Esophagus squamous epithelium (tissue), 4 donors: ENCODE results near the gene APP.

Experiments
- CTCF ChIP-seq, 6 experiments: fragments of 450-650 bp in 4 of 6; fragments of 200-600 bp in 2 of 6; sonication (generic) in 2 of 6; IDR thresholded peaks; one replicate each; pipeline ENCODE4 v1.5.1; 2016 to 2019; ENCODE audit warnings: antibody characterized with exemption in 6 of 6, mild to moderate bottlenecking in 4 of 6, moderate library complexity in 4 of 6
- POLR2A ChIP-seq, 4 donors: fragments of 450-650 bp; IDR thresholded peaks; one replicate each; pipeline ENCODE4 v1.6.1; 2017; ENCODE audit warnings: antibody characterized with exemption in 4 of 4, mild to moderate bottlenecking in 4 of 4, moderate library complexity in 3 of 4

GRCh38 chr21:25994758-25995163 lies 175.8 kb downstream of the APP start:
- no peak for TF ChIP-seq CTCF (IDR thresholded peaks at IDR 0.05)
- no peak for TF ChIP-seq POLR2A (IDR thresholded peaks at IDR 0.05)
